Skeletal muscle satellite cell (primary cell): ENCODE data around the gene BET1L.

Experiments used
- H3K27me3 ChIP-seq: 2 replicates; pipeline ENCODE4 v1.7.0; 2013; ENCODE audit warnings: low read length; ENCODE audit not compliant: control insufficient read depth, insufficient read depth
- H3K36me3 ChIP-seq: 2 replicates; pipeline ENCODE4 v1.7.0; 2013; ENCODE audit warnings: mild to moderate bottlenecking, control low read depth, low read length; ENCODE audit not compliant: insufficient read depth
- H3K4me1 ChIP-seq: 2 replicates; pipeline ENCODE4 v1.7.0; 2013; ENCODE audit warnings: low read length; ENCODE audit not compliant: control insufficient read depth, insufficient read depth
- H3K4me2 ChIP-seq: 2 replicates; pipeline ENCODE4 v1.7.0; 2013; ENCODE audit warnings: mild to moderate bottlenecking, low read length
- H3K4me3 ChIP-seq: 2 replicates; pipeline ENCODE4 v1.7.0; 2013; ENCODE audit warnings: low read length
- H3K9ac ChIP-seq: 2 replicates; pipeline ENCODE4 v1.7.0; 2013; ENCODE audit warnings: mild to moderate bottlenecking, low read depth, low read length, moderate library complexity
- H3K9me3 ChIP-seq: replicated peaks from 2 replicates; pipeline ENCODE4 v1.7.0; 2013; ENCODE audit warnings: mild to moderate bottlenecking, control low read depth, low read length

Gene BET1L

GRCh38 chr11:208181-208916 is 1.1 kb upstream of the BET1L start:
- peaks cover 64% of the 10 kb centered on the region for H3K36me3 ChIP-seq
- H3K4me2 ChIP-seq = peak overlapping the region; percentile 93
- no peaks in the 10 kb centered on the region for H3K9me3 ChIP-seq
- H3K4me1 ChIP-seq = peaks cover 37% of the 10 kb centered on the region
- peak overlapping the region; percentile 99 for H3K9ac ChIP-seq
- H3K27me3 ChIP-seq = no peaks in the 10 kb centered on the region
- H3K4me3 ChIP-seq = peak overlapping the region; percentile 96

- peaks cover 37% of the 10 kb centered on the region for H3K4me1 ChIP-seq
- H3K4me2 ChIP-seq = peak overlapping the region; percentile 93
- H3K9me3 ChIP-seq = no peaks in the 10 kb centered on the region
- H3K9ac ChIP-seq = peak overlapping the region; percentile 99
- no peaks in the 10 kb centered on the region for H3K27me3 ChIP-seq
- peak overlapping the region; percentile 96 for H3K4me3 ChIP-seq
- peaks cover 64% of the 10 kb centered on the region for H3K36me3 ChIP-seq
Observed at GRCh38 chr11:207863-208180, 623 bp upstream of the BET1L start.

GRCh38 chr11:206526-207207 is 532 bp downstream of the BET1L start:
- peaks cover 36% of the 10 kb centered on the region for H3K4me1 ChIP-seq
- peak overlapping the region; percentile 91 for H3K4me2 ChIP-seq
- H3K27me3 ChIP-seq = no peaks in the 10 kb centered on the region
- H3K36me3 ChIP-seq = peaks cover 55% of the 10 kb centered on the region
- H3K4me3 ChIP-seq = peak overlapping the region; percentile 96
- peak overlapping the region; percentile 99 for H3K9ac ChIP-seq
- H3K9me3 ChIP-seq = no peaks in the 10 kb centered on the region

GRCh38 chr11:206002-206384 is 1.2 kb downstream of the BET1L start:
- H3K9ac ChIP-seq = peak overlapping the region; percentile 99
- H3K4me1 ChIP-seq = peaks cover 32% of the 10 kb centered on the region
- H3K4me3 ChIP-seq = peak overlapping the region; percentile 96

GRCh38 chr11:205221-206001 is 1.8 kb downstream of the BET1L start:
- peaks cover 47% of the 10 kb centered on the region for H3K36me3 ChIP-seq
- H3K9me3 ChIP-seq = no peaks in the 10 kb centered on the region
- H3K9ac ChIP-seq = peak overlapping the region; percentile 99
- H3K27me3 ChIP-seq = no peaks in the 10 kb centered on the region
- H3K4me2 ChIP-seq = peak overlapping the region; percentile 91
- H3K4me3 ChIP-seq = peak overlapping the region; percentile 96
- H3K4me1 ChIP-seq = peaks cover 26% of the 10 kb centered on the region

More at GRCh38 chr11:206002-206384, 1.2 kb downstream of the BET1L start:
- no peaks in the 10 kb centered on the region for H3K9me3 ChIP-seq
- H3K27me3 ChIP-seq = no peaks in the 10 kb centered on the region
- peak overlapping the region; percentile 91 for H3K4me2 ChIP-seq
- peaks cover 50% of the 10 kb centered on the region for H3K36me3 ChIP-seq

- H3K9ac ChIP-seq = no peak overlapping the region
- no peaks in the 10 kb centered on the region for H3K27me3 ChIP-seq
- H3K4me2 ChIP-seq = no peak overlapping the region
- no peaks in the 10 kb centered on the region for H3K9me3 ChIP-seq
- peaks cover 19% of the 10 kb centered on the region for H3K4me1 ChIP-seq
- H3K36me3 ChIP-seq = peaks cover 39% of the 10 kb centered on the region
- H3K4me3 ChIP-seq = no peak overlapping the region
Observed at GRCh38 chr11:204587-205109, 2.6 kb downstream of the BET1L start.

GRCh38 chr11:203945-204586 is 3.1 kb downstream of the BET1L start:
- no peak overlapping the region for H3K4me3 ChIP-seq
- peaks cover 36% of the 10 kb centered on the region for H3K36me3 ChIP-seq
- H3K4me1 ChIP-seq = peaks cover 14% of the 10 kb centered on the region

GRCh38 chr11:203056-203944 is 3.9 kb downstream of the BET1L start:
- Histone ChIP-seq H3K4me2 (no peak overlapping the region), H3K4me3 (no peak overlapping the region), H3K36me3 (peaks cover 36% of the 10 kb centered on the region), H3K27me3 (no peaks in the 10 kb centered on the region), H3K9ac (no peak overlapping the region), H3K9me3 (no peaks in the 10 kb centered on the region), H3K4me1 (peaks cover 14% of the 10 kb centered on the region)

More at GRCh38 chr11:203945-204586, 3.1 kb downstream of the BET1L start:
- peak overlapping the region; percentile 21 for H3K4me2 ChIP-seq
- H3K9ac ChIP-seq = no peak overlapping the region
- no peaks in the 10 kb centered on the region for H3K27me3 ChIP-seq
- no peaks in the 10 kb centered on the region for H3K9me3 ChIP-seq

- peaks cover 36% of the 10 kb centered on the region for H3K36me3 ChIP-seq
- H3K9ac ChIP-seq = no peak overlapping the region
- no peak overlapping the region for H3K4me3 ChIP-seq
- H3K4me1 ChIP-seq = peaks cover 14% of the 10 kb centered on the region
- no peak overlapping the region for H3K4me2 ChIP-seq
- no peaks in the 10 kb centered on the region for H3K27me3 ChIP-seq
- H3K9me3 ChIP-seq = no peaks in the 10 kb centered on the region
Observed at GRCh38 chr11:202490-202889, 4.7 kb downstream of the BET1L start.

GRCh38 chr11:201966-202365 is 5.2 kb downstream of the BET1L start:
- H3K4me3 ChIP-seq = no peak overlapping the region
- H3K4me1 ChIP-seq = peaks cover 14% of the 10 kb centered on the region
- H3K9ac ChIP-seq = no peak overlapping the region

More at GRCh38 chr11:201966-202365, 5.2 kb downstream of the BET1L start:
- no peaks in the 10 kb centered on the region for H3K27me3 ChIP-seq
- H3K9me3 ChIP-seq = no peaks in the 10 kb centered on the region
- peaks cover 36% of the 10 kb centered on the region for H3K36me3 ChIP-seq
- H3K4me2 ChIP-seq = no peak overlapping the region
